H1 (cell line): Measurements from ENCODE around the gene RTCA. TPM values are rescaled to one million over a fixed set of nuclear protein-coding genes. Genes with fewer than 3 reads are reported as not detected.
A peak's percentile ranks its signal among the peaks of the same experiment; 100 is the strongest.

Experiments used
- CTCF ChIA-PET: fragments of 300-600 bp; sonication (Branson Sonifier 250); formaldehyde crosslinking; loops from one replicate; lab custom pipeline; 2021; ENCODE audit not compliant: partially characterized antibody; lab: Charles Lee
- POLR2A ChIA-PET: fragments of 300-600 bp; sonication (Branson Sonifier 250); formaldehyde crosslinking; loops from one replicate; lab custom pipeline; 2021; ENCODE audit warnings: inconsistent platforms; ENCODE audit not compliant: partially characterized antibody; lab: Charles Lee
- DNase-seq, 2 experiments: peaks; one replicate each; pipeline versions ENCODE4 v3.0.0 to v3.0.0-alpha.2; 2010 to 2022; ENCODE audit warnings: low spot score in 2 of 2, low read depth in 1 of 2, mixed read lengths in 1 of 2
- FAIRE-seq: peaks from 2 replicates; lab custom pipeline; 2011; peaks lifted over from hg19 to GRCh38; lab: Jason Lieb, UNC
- H2AFZ ChIP-seq: 2 replicates; pipeline ENCODE4 v1.8.1; 2012; ENCODE audit warnings: low read length, inconsistent platforms
- H2AK5ac ChIP-seq: 2 replicates; pipeline ENCODE4 v1.6.1; 2013; ENCODE audit warnings: low read depth, low read length
- H2BK120ac ChIP-seq: replicated peaks from 2 replicates; pipeline ENCODE3; 2013; ENCODE audit warnings: low read depth, low read length, inconsistent platforms
- H2BK12ac ChIP-seq: 2 replicates; pipeline ENCODE4 v1.6.1; 2013; ENCODE audit warnings: low read depth, low read length
- H2BK15ac ChIP-seq: 2 replicates; pipeline ENCODE4 v1.6.1; 2013; ENCODE audit warnings: low read length
- H2BK20ac ChIP-seq: 2 replicates; pipeline ENCODE4 v1.6.1; 2013; ENCODE audit warnings: low read length
- H2BK5ac ChIP-seq: 2 replicates; pipeline ENCODE4 v1.6.1; 2013; ENCODE audit warnings: low read depth, low read length
- H3K14ac ChIP-seq: 2 replicates; pipeline ENCODE4 v1.6.1; 2013; ENCODE audit warnings: inconsistent platforms; ENCODE audit not compliant: insufficient read length
- H3K18ac ChIP-seq: 2 replicates; pipeline ENCODE4 v1.6.1; 2013; ENCODE audit warnings: low read length; ENCODE audit errors: extremely low read depth
- H3K23ac ChIP-seq: 2 replicates; pipeline ENCODE4 v1.6.1; 2013; ENCODE audit warnings: inconsistent platforms; ENCODE audit not compliant: insufficient read length
- H3K23me2 ChIP-seq: 2 replicates; pipeline ENCODE4 v1.6.1; 2013; ENCODE audit warnings: low read depth, low read length
- H3K27ac ChIP-seq: 2 replicates; pipeline ENCODE4 v1.6.1; 2011; ENCODE audit warnings: low read depth, low read length, inconsistent platforms
- H3K27me3 ChIP-seq, 4 experiments: replicated peaks in 1 of 4; 1 replicate in 1 of 4; 2 replicates in 3 of 4; pipeline versions ENCODE4 v1.6.1 to v1.8.1; 2011 to 2013; ENCODE audit warnings: low read length in 3 of 4, mild to moderate bottlenecking in 3 of 4, inconsistent platforms in 2 of 4, mixed read lengths in 2 of 4, moderate library complexity in 1 of 4; ENCODE audit not compliant: control insufficient read depth in 3 of 4, insufficient read depth in 3 of 4; ENCODE audit errors: extremely low read depth in 1 of 4
- H3K36me3 ChIP-seq, 4 experiments: 2 replicates each; pipeline versions ENCODE4 v1.6.1 to v1.8.1; 2011 to 2013; ENCODE audit warnings: mild to moderate bottlenecking in 4 of 4, low read length in 3 of 4, moderate library complexity in 2 of 4, control low read depth in 1 of 4, inconsistent platforms in 1 of 4; ENCODE audit not compliant: insufficient read depth in 4 of 4, control insufficient read depth in 2 of 4
- H3K4ac ChIP-seq: replicated peaks from 2 replicates; pipeline ENCODE3; 2013; ENCODE audit warnings: low read length, low read depth, mixed read lengths, inconsistent platforms; ENCODE audit not compliant: insufficient read length
- H3K4me1 ChIP-seq, 4 experiments: replicated peaks in 1 of 4; 1 replicate in 1 of 4; 2 replicates in 3 of 4; pipeline versions ENCODE4 v1.6.1 to v1.8.1; 2011 to 2013; ENCODE audit warnings: low read length in 3 of 4, inconsistent platforms in 2 of 4, mixed read lengths in 1 of 4; ENCODE audit not compliant: insufficient read depth in 4 of 4, control insufficient read depth in 3 of 4
- H3K4me2 ChIP-seq, 2 experiments: 2 replicates each; pipeline versions ENCODE4 v1.6.1 to v1.8.1; 2011 to 2013; ENCODE audit warnings: low read depth in 2 of 2, low read length in 2 of 2, control low read depth in 1 of 2, inconsistent platforms in 1 of 2, mild to moderate bottlenecking in 1 of 2; ENCODE audit not compliant: insufficient read depth in 1 of 2
- H3K4me3 ChIP-seq, 4 experiments: fragments of 200-600, 300-600 bp in 1 of 4; sonication (generic), shearing (Covaris generic), sonication (Bioruptor Twin) in 1 of 4; 2 replicates each; pipeline versions ENCODE4 v1.5.1 to v1.8.1; 2011 to 2016; ENCODE audit warnings: low read length in 4 of 4, low read depth in 3 of 4, control low read depth in 2 of 4, inconsistent platforms in 2 of 4, mild to moderate bottlenecking in 2 of 4, mixed read lengths in 1 of 4, moderate library complexity in 1 of 4; ENCODE audit not compliant: insufficient read depth in 2 of 4; ENCODE audit errors: extremely low read depth in 1 of 4
- H3K56ac ChIP-seq: replicated peaks from 2 replicates; pipeline ENCODE3; 2013; ENCODE audit warnings: low read depth, mild to moderate bottlenecking, mixed read lengths, low read length, inconsistent platforms; ENCODE audit not compliant: insufficient read length
- H3K79me1 ChIP-seq: 2 replicates; pipeline ENCODE4 v1.6.1; 2013; ENCODE audit warnings: low read depth, low read length, control low read depth
- H3K79me2 ChIP-seq, 2 experiments: 2 replicates each; pipeline versions ENCODE4 v1.6.1 to v1.8.1; 2012 to 2013; ENCODE audit warnings: low read length in 2 of 2, mild to moderate bottlenecking in 2 of 2, inconsistent platforms in 1 of 2; ENCODE audit not compliant: insufficient read depth in 2 of 2, control insufficient read depth in 1 of 2
- H3K9ac ChIP-seq, 4 experiments: replicated peaks in 1 of 4; 1 replicate in 1 of 4; 2 replicates in 3 of 4; pipeline versions ENCODE4 v1.6.1 to v1.8.1; 2011 to 2013; ENCODE audit warnings: low read depth in 3 of 4, low read length in 3 of 4, control low read depth in 2 of 4, mild to moderate bottlenecking in 2 of 4, moderate library complexity in 2 of 4, inconsistent platforms in 1 of 4; ENCODE audit errors: extremely low read depth in 1 of 4
- H3K9me3 ChIP-seq, 2 experiments: 2 replicates each; pipeline versions ENCODE4 v1.6.1 to v1.8.1; 2012 to 2013; ENCODE audit warnings: mild to moderate bottlenecking in 2 of 2, moderate library complexity in 2 of 2, control low read depth in 1 of 2, inconsistent platforms in 1 of 2, low read depth in 1 of 2, low read length in 1 of 2, mixed read lengths in 1 of 2; ENCODE audit not compliant: insufficient read depth in 2 of 2
- H4K20me1 ChIP-seq, 2 experiments: replicated peaks in 1 of 2; 2 replicates each; pipeline versions ENCODE3 to v1.8.1; 2011 to 2013; ENCODE audit warnings: inconsistent platforms in 2 of 2, low read length in 2 of 2, mild to moderate bottlenecking in 1 of 2; ENCODE audit not compliant: insufficient read depth in 2 of 2, control insufficient read depth in 1 of 2
- H4K5ac ChIP-seq: 2 replicates; pipeline ENCODE4 v1.6.1; 2013; ENCODE audit warnings: low read length, low read depth, mixed read lengths, inconsistent platforms; ENCODE audit not compliant: insufficient read length
- H4K8ac ChIP-seq: 2 replicates; pipeline ENCODE4 v1.8.0; 2013; ENCODE audit warnings: mild to moderate bottlenecking, moderate library complexity, low read length, inconsistent platforms; ENCODE audit not compliant: insufficient read depth; ENCODE audit errors: extremely low read depth
- H4K91ac ChIP-seq: replicated peaks from 2 replicates; pipeline ENCODE3; 2013; ENCODE audit warnings: low read length, mixed read lengths, inconsistent platforms; ENCODE audit not compliant: insufficient read length
- ATF2 ChIP-seq: IDR thresholded peaks from 2 replicates; pipeline ENCODE4 v1.6.1; 2012; ENCODE audit warnings: low read length, inconsistent platforms
- JUND ChIP-seq: IDR thresholded peaks from 2 replicates; pipeline ENCODE4 v1.6.1; 2011; ENCODE audit warnings: mild to moderate bottlenecking, improper control_type of control experiment, low read length
- KDM1A ChIP-seq: fragments of 200-600, 300-600 bp; sonication (generic); IDR thresholded peaks from 2 replicates; pipeline ENCODE4 v1.7.1; 2016; ENCODE audit warnings: mild to moderate bottlenecking, low read length, borderline replicate concordance
- RFX5 ChIP-seq: IDR thresholded peaks from 2 replicates; pipeline ENCODE4 v1.6.1; 2011; ENCODE audit warnings: low read depth, low read length, improper control_type of control experiment, borderline replicate concordance
- SIN3A ChIP-seq, 2 experiments: IDR thresholded peaks in 1 of 2; conservative IDR thresholded peaks in 1 of 2; 2 replicates each; pipeline ENCODE4 v1.6.1; 2011 to 2012; ENCODE audit warnings: low read length in 2 of 2, improper control_type of control experiment in 1 of 2, low read depth in 1 of 2, mild to moderate bottlenecking in 1 of 2
- TBP ChIP-seq: IDR thresholded peaks from 2 replicates; pipeline ENCODE4 v1.6.1; 2011; ENCODE audit warnings: low read depth, low read length, improper control_type of control experiment
- WGBS, 2 experiments: shearing (Covaris generic) in 1 of 2; methylation state at CpG; one replicate each; pipeline versions ENCODE4 v1.1.6 to v1.1.7; 2013 to 2015; ENCODE audit warnings: low lambda C conversion rate in 2 of 2, mixed read lengths in 2 of 2, inconsistent platforms in 1 of 2, low coverage in 1 of 2, missing lambda C conversion rate in 1 of 2; ENCODE audit not compliant: insufficient replicate concordance in 2 of 2, insufficient coverage in 1 of 2, insufficient read length in 1 of 2; ENCODE audit errors: extremely low coverage in 1 of 2, missing lambda C conversion rate in 1 of 2; 5-methylcytosine and 5-hydroxymethylcytosine counted together
- polyA plus RNA-seq, 7 experiments: library from polyadenylated mRNA; depleted of rRNA in 3 of 7; stranded (reverse) in 5 of 7; unstranded in 2 of 7; fragments of >200 nt in 5 of 7; fragments of 200-250 nt in 2 of 7; gene quantifications; 1 replicate in 5 of 7; 2 replicates in 1 of 7; 4 replicates in 1 of 7; pipeline versions ENCODE4 v1.2.1 to v1.2.3, GENCODE V29; 2011 to 2013; ENCODE audit warnings: missing spikeins in 2 of 7, mixed read lengths in 2 of 7
- total RNA-seq: library from RNA; stranded (reverse); fragmentation: NEBNext Ultra II Directional; extraction: Animal tissue kit (Norgen Biotek cat#: 25700); gene quantifications from 2 replicates; pipeline ENCODE4 v1.2.1, GENCODE V29; 2021

The RTCA gene
- total and polyA plus RNA-seq, 2 of the 8 experiments (the other 6 are each of a cell fraction or from before 2014, with no cell fraction given) = 13.8 to 31.6 TPM

GRCh38 chr1:100298512-100298911 lies 32.5 kb downstream of the RTCA start:
- DNase-seq = no peak
- FAIRE-seq = peak; percentile 28
- H3K14ac ChIP-seq = no peak overlapping the region
- H3K18ac ChIP-seq = 0 out of 2 replicates have a peak overlapping the region, but pooled peaks have one; percentile 34
- H2BK20ac ChIP-seq = no peak overlapping the region
- H3K4me2 ChIP-seq = peak overlapping the region; percentile 31 to 39; a peak in 3 of 4 replicates
- H2AK5ac ChIP-seq = no peak overlapping the region
- ChIA-PET CTCF (interaction anchor here (0.5 to 2.2 kb wide), 5 partner anchors 9 to 161 kb away, joined by 3 to 15 read pairs (median 3); no protein-coding TSS in a partner anchor), POLR2A (interaction anchor here (0.9 to 5.7 kb wide), 8 partner anchors 9 to 54 kb away, joined by 3 to 31 read pairs (median 4); partner anchors contain the start of genes CDC14A and RTCA)
- no peak overlapping the region for H2BK5ac ChIP-seq
- no peak overlapping the region for H3K4ac ChIP-seq
- no peak overlapping the region for H4K91ac ChIP-seq
- H3K27me3 ChIP-seq = no peaks in the 10 kb centered on the region
- no peak overlapping the region for H3K56ac ChIP-seq
- no peak overlapping the region for H2AFZ ChIP-seq
- no peak overlapping the region for H2BK120ac ChIP-seq
- no peak overlapping the region for H2BK15ac ChIP-seq
- H3K9ac ChIP-seq = no peak overlapping the region
- WGBS, 2 experiments = 71% methylated on average over 4 of the region's 4 CpGs; no CpG with 5 or more reads in 1 of the 2 experiments
- no peak overlapping the region for H4K5ac ChIP-seq
- no peaks in the 10 kb centered on the region for H3K79me1 ChIP-seq
- no peaks in the 10 kb centered on the region for H3K36me3 ChIP-seq
- no peaks in the 10 kb centered on the region for H4K20me1 ChIP-seq
- no peak overlapping the region for H2BK12ac ChIP-seq
- no peak overlapping the region; a peak in 1 of 8 replicates for H3K4me3 ChIP-seq
- H4K8ac ChIP-seq = no peak overlapping the region
- no peaks in the 10 kb centered on the region for H3K9me3 ChIP-seq
- no peaks in the 10 kb centered on the region for H3K23me2 ChIP-seq
- no peak for TF ChIP-seq SIN3A (conservative IDR thresholded peaks at IDR 0.05 in 1 of 2, IDR thresholded peaks at IDR 0.05 in 1 of 2; ENCODE audit: low read depth in 1 of 2, low read length in 2 of 2)
- TF ChIP-seq JUND = no peak
- no peak for TF ChIP-seq KDM1A
- TF ChIP-seq ATF2 = no peak
- no peak for TF ChIP-seq RFX5
- no peak for TF ChIP-seq TBP
- no peaks in the 10 kb centered on the region for H3K79me2 ChIP-seq
- no peak overlapping the region for H3K23ac ChIP-seq
- H3K4me1 ChIP-seq = peaks cover 3 to 10% (median 6%) of the 10 kb centered on the region in 4 experiments; a peak in 6 of 7 replicates
- H3K27ac ChIP-seq = no peak overlapping the region
